Measurements from ENCODE around the gene ZNF662.

ZNF662 gene

GRCh38 chr3:42946050-42946449 lies 40.1 kb downstream of the ZNF662 start:
- DNase-seq = no peak

- DNase-seq = no peak
Observed at GRCh38 chr3:42957573-42957972, 51.6 kb downstream of the ZNF662 start.

- no peak for DNase-seq
Observed at GRCh38 chr3:42960282-42960681, 54.3 kb downstream of the ZNF662 start.

- no peak for DNase-seq
Observed at GRCh38 chr3:42960786-42961185, 54.8 kb downstream of the ZNF662 start.

GRCh38 chr3:42961633-42962032 lies 55.7 kb downstream of the ZNF662 start:
- DNase-seq = no peak

GRCh38 chr3:42963269-42963668 lies 57.3 kb downstream of the ZNF662 start:
- no peak for DNase-seq

- no peak for DNase-seq
Observed at GRCh38 chr3:42964266-42964665, 58.3 kb downstream of the ZNF662 start.
